Endometrium (tissue), 2 donors: ENCODE results near the gene GADD45A.
"Not testable (repeated sequence)": the region's sequence is repeated elsewhere in the genome, so short reads cannot be mapped to it uniquely, and the experiment has no call there.

Experiments used
- FAIRE-seq: peaks from 2 replicates; lab custom pipeline; 2012; peaks lifted over from hg19 to GRCh38; lab: Jason Lieb, UNC
- donor health status: control.
- donor health status: control.

Gene GADD45A

GRCh38 chr1:67685067-67685557 lies at the start of gene GADD45A:
TSS of gene GADD45A (plus strand) at chr1:67685201. CDS start at chr1:67685495, 294 bp downstream.
- FAIRE-seq = peak; percentile 91

GRCh38 chr1:67636146-67636545 lies 48.9 kb upstream of the GADD45A start:
- peak; percentile 46 for FAIRE-seq

- FAIRE-seq = no peak
These were observed 45.6 kb upstream of the GADD45A start for GRCh38 chr1:67639361-67639760.

- no peak for FAIRE-seq
These were observed 42.4 kb upstream of the GADD45A start for GRCh38 chr1:67642629-67643028.

GRCh38 chr1:67644566-67644965 lies 40.4 kb upstream of the GADD45A start:
- no peak for FAIRE-seq

- FAIRE-seq = peak; percentile 77
These were observed 39.4 kb upstream of the GADD45A start for GRCh38 chr1:67645495-67646144.

GRCh38 chr1:67646145-67647035 lies 38.6 kb upstream of the GADD45A start:
- FAIRE-seq = no peak

- FAIRE-seq = no peak
These were observed 37.8 kb upstream of the GADD45A start for GRCh38 chr1:67647036-67647798.

GRCh38 chr1:67647814-67648358 lies 37.1 kb upstream of the GADD45A start:
- no peak for FAIRE-seq

- no peak for FAIRE-seq
These were observed 36.2 kb upstream of the GADD45A start for GRCh38 chr1:67648582-67649326.

GRCh38 chr1:67650061-67650460 lies 34.9 kb upstream of the GADD45A start:
- no peak for FAIRE-seq

GRCh38 chr1:67651031-67651430 lies 34.0 kb upstream of the GADD45A start:
- FAIRE-seq = no peak

GRCh38 chr1:67652800-67653199 lies 32.2 kb upstream of the GADD45A start:
- FAIRE-seq = no peak

- no peak for FAIRE-seq
These were observed 31.7 kb upstream of the GADD45A start for GRCh38 chr1:67653304-67653703.

GRCh38 chr1:67655581-67655980 lies 29.4 kb upstream of the GADD45A start:
- no peak for FAIRE-seq

GRCh38 chr1:67657152-67657551 lies 27.8 kb upstream of the GADD45A start:
- FAIRE-seq = not testable (repeated sequence)

- no peak for FAIRE-seq
These were observed 25.8 kb upstream of the GADD45A start for GRCh38 chr1:67659229-67659628.

GRCh38 chr1:67662884-67663283 lies 22.1 kb upstream of the GADD45A start:
- no peak for FAIRE-seq

GRCh38 chr1:67664048-67664447 lies 21.0 kb upstream of the GADD45A start:
- FAIRE-seq = no peak

GRCh38 chr1:67665307-67665706 lies 19.7 kb upstream of the GADD45A start:
- not testable (repeated sequence) for FAIRE-seq

- FAIRE-seq = no peak
These were observed 18.4 kb upstream of the GADD45A start for GRCh38 chr1:67666636-67667035.
